PC-3 (cell line): Measurements from ENCODE around the gene MAD2L1BP. TPM values are rescaled to one million over a fixed set of nuclear protein-coding genes. Genes with fewer than 3 reads are reported as not detected.

Source experiments
- ATAC-seq: fragments of 200-7000 bp; cut with Tn5 transposase; 2 replicates; pipeline ENCODE4 v1.9.1; 2020; ENCODE audit warnings: mild to moderate bottlenecking, moderate library complexity
- BruUV-seq: library from RNA; stranded (reverse); fragments of 400-500 nt; replicated peaks from 2 replicates; lab custom pipeline; 2021; lab: Mats Ljungman, UMichigan
- CTCF ChIA-PET: fragments of 300-600 bp; sonication (Branson Sonifier 250); formaldehyde crosslinking; loops from one replicate; lab custom pipeline; 2022; ENCODE audit warnings: antibody characterized with exemption; lab: Charles Lee
- POLR2A ChIA-PET: fragments of 300-600 bp; sonication (Branson Sonifier 250); formaldehyde crosslinking; loops from one replicate; lab custom pipeline; 2022; ENCODE audit warnings: antibody characterized with exemption; ENCODE audit not compliant: unreplicated experiment; lab: Charles Lee
- DNase-seq: peaks from one replicate; pipeline ENCODE4 v3.0.0-alpha.2; 2015
- H2AFZ ChIP-seq: fragments of 300-600 bp; sonication (generic); 2 replicates; pipeline ENCODE4 v1.6.0; 2016; ENCODE audit warnings: antibody characterized with exemption, low read length
- H3F3A ChIP-seq: fragments of 300-600 bp; sonication (generic); one replicate; pipeline ENCODE4 v1.6.0; 2017; ENCODE audit warnings: antibody characterized with exemption, low read length, control low read depth, mild to moderate bottlenecking; ENCODE audit not compliant: unreplicated experiment
- H3K27ac ChIP-seq: fragments of 300-600 bp; sonication (generic); 2 replicates; pipeline ENCODE4 v1.5.1; 2016; ENCODE audit warnings: mild to moderate bottlenecking, low read length
- H3K27me3 ChIP-seq: fragments of 300-600 bp; sonication (generic); 2 replicates; pipeline ENCODE4 v1.6.1; 2016; ENCODE audit warnings: low read length, mixed read lengths
- H3K36me3 ChIP-seq: fragments of 300-600 bp; sonication (generic); 2 replicates; pipeline ENCODE4 v1.6.1; 2016; ENCODE audit warnings: low read depth, mixed run types, low read length, mixed read lengths
- H3K4me1 ChIP-seq: fragments of 300-600 bp; sonication (generic); 2 replicates; pipeline ENCODE4 v1.5.1; 2016; ENCODE audit warnings: low read length; ENCODE audit not compliant: insufficient read depth
- H3K4me2 ChIP-seq: fragments of 300-600 bp; sonication (generic); 2 replicates; pipeline ENCODE4 v1.6.0; 2016; ENCODE audit warnings: low read length
- H3K4me3 ChIP-seq: fragments of 300-600 bp; sonication (generic); 2 replicates; pipeline ENCODE4 v1.5.1; 2016; ENCODE audit warnings: mild to moderate bottlenecking, low read length, mixed read lengths
- H3K79me2 ChIP-seq: fragments of 300-600 bp; sonication (generic); 2 replicates; pipeline ENCODE4 v1.6.1; 2017; ENCODE audit warnings: low read length, mixed read lengths
- H3K9ac ChIP-seq: fragments of 300-600 bp; sonication (generic); 2 replicates; pipeline ENCODE4 v1.6.0; 2016; ENCODE audit warnings: mild to moderate bottlenecking, low read length
- H3K9me2 ChIP-seq: fragments of 300-600 bp; sonication (generic); replicated peaks from 2 replicates; pipeline ENCODE4 v1.6.1; 2016; ENCODE audit warnings: mixed run types, low read length, mixed read lengths
- H3K9me3 ChIP-seq: fragments of 300-600 bp; sonication (generic); 2 replicates; pipeline ENCODE4 v1.6.1; 2016; ENCODE audit warnings: low read length, mixed read lengths
- H4K20me1 ChIP-seq: fragments of 300-600 bp; sonication (generic); 2 replicates; pipeline ENCODE4 v1.6.1; 2016; ENCODE audit warnings: low read length, mixed read lengths
- CTCF ChIP-seq: fragments of 300-600 bp; sonication (generic); conservative IDR thresholded peaks from 2 replicates; pipeline ENCODE4 v1.5.1; 2017; ENCODE audit warnings: antibody characterized with exemption, low read depth, mild to moderate bottlenecking, low read length
- EZH2 ChIP-seq: fragments of 300-600 bp; sonication (generic); IDR thresholded peaks from one replicate; pipeline ENCODE4 v1.6.1; 2017; ENCODE audit warnings: antibody characterized with exemption, mild to moderate bottlenecking, low read length; ENCODE audit not compliant: unreplicated experiment
- EZH2phosphoT487 ChIP-seq: fragments of 300-600 bp; sonication (generic); IDR thresholded peaks from 2 replicates; pipeline ENCODE4 v1.6.1; 2018; ENCODE audit warnings: mild to moderate bottlenecking, antibody characterized with exemption, low read length, borderline replicate concordance
- intact Hi-C: fragments of 100-400 bp; cut with micrococcal nuclease; formaldehyde crosslinking; loops from 2 replicates; pipeline ENCODE4 v1.9.0; 2023
- total RNA-seq: library from RNA; depleted of rRNA; stranded (reverse); fragments of >200 nt; gene quantifications from 2 replicates; pipeline ENCODE4 v1.2.3, GENCODE V29; 2014

The MAD2L1BP gene
- total RNA-seq, 1 experiment from 2014 or later: 40.9 TPM

DNA sequence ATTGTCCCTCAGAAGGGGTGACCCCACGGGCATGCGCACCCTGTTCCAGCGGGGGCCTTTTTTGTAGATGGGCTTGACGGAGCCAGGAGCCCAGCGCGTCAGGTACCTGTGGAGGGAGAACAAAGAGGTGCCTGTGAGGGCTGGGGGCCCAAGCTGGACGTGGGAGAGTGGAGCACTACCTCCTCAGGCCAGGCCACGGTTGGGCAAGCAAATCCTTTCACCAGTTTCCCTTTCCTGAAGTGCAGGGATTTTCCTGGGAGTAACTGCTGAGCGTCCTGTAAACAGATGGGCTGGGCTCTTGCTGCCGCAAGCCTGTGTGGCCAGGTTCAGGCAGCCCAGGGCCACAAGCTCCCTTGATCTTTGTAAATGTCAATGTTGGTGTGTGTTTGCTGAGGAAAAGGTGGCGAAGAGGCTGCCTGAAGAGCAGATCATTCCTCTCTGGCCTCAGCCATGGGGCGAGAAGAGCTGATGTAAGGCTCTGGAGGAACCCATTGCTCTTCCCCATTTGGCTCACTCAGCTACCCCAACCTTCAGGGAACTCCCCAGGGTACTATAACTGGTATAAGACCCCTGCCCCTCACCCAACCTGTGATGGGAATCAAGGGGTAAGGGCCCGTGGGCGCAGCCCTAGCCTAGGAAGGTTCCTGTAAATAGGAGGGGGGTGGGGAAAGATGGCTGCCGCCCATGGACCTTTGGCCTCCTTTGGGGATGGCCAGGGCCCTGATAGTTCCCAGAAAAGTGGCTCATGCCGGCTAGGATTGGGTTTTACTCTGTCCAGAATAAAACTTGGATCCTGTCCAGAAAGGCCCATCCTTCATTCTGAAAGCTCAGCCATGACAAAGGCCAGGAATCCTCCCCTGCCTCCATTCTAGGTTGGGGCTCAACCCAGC is 36.4 kb downstream of the MAD2L1BP start:
- no peaks in the 10 kb centered on the region for H4K20me1 ChIP-seq
- no peak overlapping the region for H2AFZ ChIP-seq
- no peak overlapping the region for H3K9ac ChIP-seq
- H3K27ac ChIP-seq: no peak overlapping the region
- H3K4me3 ChIP-seq: no peak overlapping the region
- H3K36me3 ChIP-seq: peaks cover 27% of the 10 kb centered on the region
- no peak for ATAC-seq
- H3F3A ChIP-seq: no peaks in the 10 kb centered on the region
- no TSS peak for BruUV-seq
- no peak overlapping the region for H3K4me2 ChIP-seq
- TF ChIP-seq EZH2 (no peak), EZH2phosphoT487 (no peak), CTCF (no peak)
- DNase-seq: no peak
- CTCF ChIA-PET: no interaction called here
- H3K9me3 ChIP-seq: no peaks in the 10 kb centered on the region
- no peaks in the 10 kb centered on the region for H3K79me2 ChIP-seq
- POLR2A ChIA-PET: no interaction called here
- peaks cover 37% of the 10 kb centered on the region for H3K4me1 ChIP-seq
- no peaks in the 10 kb centered on the region for H3K27me3 ChIP-seq
- H3K9me2 ChIP-seq: no peaks in the 10 kb centered on the region
- intact Hi-C loops: no loop called here

GRCh38 chr6:43673444-43674084 is 37.9 kb downstream of the MAD2L1BP start:
- peaks cover 42% of the 10 kb centered on the region for H3K36me3 ChIP-seq
- ChIA-PET POLR2A (no interaction called here), CTCF (no interaction called here)
- no peak overlapping the region for H3K4me2 ChIP-seq
- ATAC-seq: no peak
- no peaks in the 10 kb centered on the region for H3K27me3 ChIP-seq
- no peaks in the 10 kb centered on the region for H4K20me1 ChIP-seq
- H2AFZ ChIP-seq: no peak overlapping the region
- no peaks in the 10 kb centered on the region for H3F3A ChIP-seq
- H3K9me3 ChIP-seq: no peaks in the 10 kb centered on the region
- no peaks in the 10 kb centered on the region for H3K79me2 ChIP-seq
- no peak for TF ChIP-seq CTCF
- no peak for TF ChIP-seq EZH2
- no peak for TF ChIP-seq EZH2phosphoT487
- intact Hi-C loops: no loop called here
- DNase-seq: no peak
- no peak overlapping the region for H3K27ac ChIP-seq
- no peak overlapping the region for H3K4me3 ChIP-seq
- H3K9ac ChIP-seq: no peak overlapping the region
- H3K4me1 ChIP-seq: peaks cover 24% of the 10 kb centered on the region
- H3K9me2 ChIP-seq: no peaks in the 10 kb centered on the region
- no TSS peak for BruUV-seq

- H3K36me3 ChIP-seq: peaks cover 47% of the 10 kb centered on the region
- ChIA-PET POLR2A (no interaction called here), CTCF (no interaction called here)
- H3F3A ChIP-seq: no peaks in the 10 kb centered on the region
- no peaks in the 10 kb centered on the region for H3K79me2 ChIP-seq
- no peaks in the 10 kb centered on the region for H4K20me1 ChIP-seq
- H3K4me1 ChIP-seq: peaks cover 17% of the 10 kb centered on the region
- H2AFZ ChIP-seq: no peak overlapping the region
- no peak for ATAC-seq
- H3K9me2 ChIP-seq: no peaks in the 10 kb centered on the region
- H3K4me3 ChIP-seq: no peak overlapping the region
- no peak overlapping the region for H3K4me2 ChIP-seq
- intact Hi-C loops: no loop called here
- H3K27me3 ChIP-seq: no peaks in the 10 kb centered on the region
- no peaks in the 10 kb centered on the region for H3K9me3 ChIP-seq
- no TSS peak for BruUV-seq
- TF ChIP-seq CTCF: no peak
- TF ChIP-seq EZH2phosphoT487: no peak
- no peak for TF ChIP-seq EZH2
- DNase-seq: no peak
- no peak overlapping the region for H3K27ac ChIP-seq
- H3K9ac ChIP-seq: no peak overlapping the region
These were observed 38.7 kb downstream of the MAD2L1BP start for GRCh38 chr6:43674291-43674690.
